CD14-positive monocyte (primary cell): Measurements from ENCODE around the gene ROBO4. TPM values are rescaled to one million over a fixed set of nuclear protein-coding genes. Genes with fewer than 3 reads are reported as not detected.

Experiments
- DNase-seq, 3 donors: peaks; one replicate each; pipeline ENCODE4 v3.0.0-alpha.2; 2011 to 2022
- H2AFZ ChIP-seq: 2 replicates; pipeline ENCODE4 v1.6.0; 2012; ENCODE audit warnings: mild to moderate bottlenecking, low read depth, low read length, inconsistent platforms; ENCODE audit not compliant: insufficient read depth, poor library complexity, severe bottlenecking
- H3K27ac ChIP-seq, 2 donors: 1 replicate in 1 of 2; 2 replicates in 1 of 2; pipeline ENCODE4 v1.5.1; 2012 to 2013; ENCODE audit warnings: low read length in 2 of 2, control low read depth in 1 of 2, inconsistent platforms in 1 of 2, low read depth in 1 of 2, mild to moderate bottlenecking in 1 of 2
- H3K27me3 ChIP-seq, 2 donors: one replicate each; pipeline versions ENCODE4 v1.6.0 to v1.6.1; 2011 to 2013; ENCODE audit warnings: low read length in 2 of 2; ENCODE audit not compliant: control insufficient read depth in 2 of 2, insufficient read depth in 2 of 2
- H3K36me3 ChIP-seq, 2 donors: replicated peaks in 1 of 2; 1 replicate in 1 of 2; 2 replicates in 1 of 2; pipeline versions ENCODE4 v1.5.1 to v1.6.1; 2012 to 2013; ENCODE audit warnings: low read length in 2 of 2, control low read depth in 1 of 2, inconsistent platforms in 1 of 2, mild to moderate bottlenecking in 1 of 2; ENCODE audit not compliant: insufficient read depth in 2 of 2, control insufficient read depth in 1 of 2
- H3K4me1 ChIP-seq, 2 donors: 1 replicate in 1 of 2; 2 replicates in 1 of 2; pipeline versions ENCODE4 v1.5.1 to v1.6.1; 2012 to 2013; ENCODE audit warnings: low read length in 2 of 2, control low read depth in 1 of 2, inconsistent platforms in 1 of 2, mild to moderate bottlenecking in 1 of 2, moderate library complexity in 1 of 2; ENCODE audit not compliant: insufficient read depth in 2 of 2, control insufficient read depth in 1 of 2
- H3K4me2 ChIP-seq: replicated peaks from 2 replicates; pipeline ENCODE3; 2012; ENCODE audit warnings: low read length, moderate library complexity, mild to moderate bottlenecking; ENCODE audit not compliant: poor library complexity, severe bottlenecking; ENCODE audit errors: extremely low read depth
- H3K4me3 ChIP-seq, 3 experiments: fragments of 200-600 bp in 1 of 3; sonication (generic) in 1 of 3; replicated peaks in 1 of 3; 1 replicate in 2 of 3; 2 replicates in 1 of 3; pipeline ENCODE4 v1.5.1; 2011 to 2013; ENCODE audit warnings: low read length in 3 of 3, mild to moderate bottlenecking in 3 of 3, control low read depth in 2 of 3, low read depth in 2 of 3, inconsistent platforms in 1 of 3, moderate library complexity in 1 of 3
- H3K79me2 ChIP-seq: 2 replicates; pipeline ENCODE4 v1.6.0; 2012; ENCODE audit warnings: mild to moderate bottlenecking, control low read depth, inconsistent platforms, low read length, moderate library complexity; ENCODE audit not compliant: insufficient read depth
- H3K9ac ChIP-seq: 2 replicates; pipeline ENCODE4 v1.6.0; 2017; ENCODE audit warnings: low read length, mild to moderate bottlenecking; ENCODE audit not compliant: insufficient read depth, poor library complexity, severe bottlenecking
- H3K9me3 ChIP-seq, 2 donors: replicated peaks in 1 of 2; 1 replicate in 1 of 2; 2 replicates in 1 of 2; pipeline versions ENCODE4 v1.5.1 to v1.6.1; 2012 to 2013; ENCODE audit warnings: low read length in 2 of 2, control low read depth in 1 of 2; ENCODE audit not compliant: control insufficient read depth in 1 of 2, insufficient read depth in 1 of 2
- H4K20me1 ChIP-seq: 2 replicates; pipeline ENCODE4 v1.6.0; 2012; ENCODE audit warnings: mild to moderate bottlenecking, low read length, control low read depth, moderate library complexity; ENCODE audit not compliant: insufficient read depth
- H3K27ac Mint-ChIP-seq, 7 donors: one replicate each; pipeline ENCODE4 v1.8.0; 2020; ENCODE audit warnings: mild to moderate bottlenecking in 7 of 7, mixed read lengths in 7 of 7, moderate library complexity in 6 of 7, inconsistent platforms in 2 of 7
- H3K27me3 Mint-ChIP-seq, 3 donors: one replicate each; pipeline ENCODE4 v1.8.0; 2021 to 2022; ENCODE audit warnings: low read depth in 3 of 3, mild to moderate bottlenecking in 3 of 3, mixed read lengths in 3 of 3, moderate library complexity in 3 of 3, inconsistent platforms in 1 of 3
- H3K36me3 Mint-ChIP-seq, 2 donors: one replicate each; pipeline ENCODE4 v1.8.0; 2020; ENCODE audit warnings: mixed read lengths in 2 of 2, inconsistent platforms in 1 of 2, mild to moderate bottlenecking in 1 of 2
- H3K4me1 Mint-ChIP-seq: one replicate; pipeline ENCODE4 v1.8.0; 2020; ENCODE audit warnings: mild to moderate bottlenecking, mixed read lengths
- H3K4me3 Mint-ChIP-seq, 2 donors: one replicate each; pipeline ENCODE4 v1.8.0; 2020; ENCODE audit warnings: mild to moderate bottlenecking in 2 of 2, mixed read lengths in 2 of 2, moderate library complexity in 1 of 2
- H3K9me3 Mint-ChIP-seq, 7 donors: one replicate each; pipeline ENCODE4 v1.8.0; 2020 to 2022; ENCODE audit warnings: mixed read lengths in 7 of 7, mild to moderate bottlenecking in 6 of 7, moderate library complexity in 6 of 7, inconsistent platforms in 2 of 7
- CTCF ChIP-seq: fragments of 200-600 bp; IDR thresholded peaks from one replicate; pipeline ENCODE4 v1.8.0; 2022; ENCODE audit warnings: antibody characterized with exemption, mild to moderate bottlenecking
- WGBS: methylation state at CpG from one replicate; pipeline ENCODE4 v1.1.5; 2013; ENCODE audit warnings: missing lambda C conversion rate; ENCODE audit not compliant: insufficient coverage; 5-methylcytosine and 5-hydroxymethylcytosine counted together
- intact Hi-C, 2 donors: fragments of 100-400 bp; cut with micrococcal nuclease; formaldehyde crosslinking; loops; one replicate each; pipeline versions ENCODE4 v1.15.0 to v1.15.1; 2023
- polyA plus RNA-seq, 3 donors: library from polyadenylated mRNA; depleted of rRNA in 1 of 3; unstranded in 2 of 3; stranded (reverse) in 1 of 3; fragments of 300-500 nt in 2 of 3; fragments of >200 nt in 1 of 3; fragmentation: Illumina TruSeq in 2 of 3; gene quantifications; 1 replicate in 2 of 3; 2 replicates in 1 of 3; pipeline ENCODE4 v1.2.3, GENCODE V29; 2012 to 2021

ROBO4 gene
- polyA plus RNA-seq, 3 donors = 0.19 to 0.20 TPM; not detected in 1

- Histone ChIP-seq H2AFZ (peak overlapping the region; percentile 92), H4K20me1 (no peaks in the 10 kb centered on the region), H3K79me2 (no peaks in the 10 kb centered on the region), H3K27me3 (peaks cover 10 to 13% of the 10 kb centered on the region in 2 donors), H3K36me3 (no peaks in the 10 kb centered on the region), H3K9me3 (peaks cover 0 to 6% of the 10 kb centered on the region in 2 donors), H3K9ac (no peak overlapping the region), H3K4me2 (peak overlapping the region; percentile 76), H3K27ac (no peak overlapping the region), H3K4me1 (peaks cover 4 to 10% of the 10 kb centered on the region in 2 donors), H3K4me3 (peak overlapping the region in 1 of 3 experiments; percentile 67)
- intact Hi-C loops = no loop called here
- peak overlapping the region; percentile 21 to 57 for H3K4me3 Mint-ChIP-seq
- 100% methylated on average over 3 of the region's 5 CpGs for WGBS
- H3K4me1 Mint-ChIP-seq = peaks cover 20% of the 10 kb centered on the region
- TF ChIP-seq CTCF = no peak
- H3K27ac Mint-ChIP-seq = no peak overlapping the region
- H3K9me3 Mint-ChIP-seq = peaks cover 0 to 12% (median 9%) of the 10 kb centered on the region in 7 donors
- H3K27me3 Mint-ChIP-seq = peaks cover 19 to 25% (median 22%) of the 10 kb centered on the region in 3 donors
- no peak for DNase-seq
- H3K36me3 Mint-ChIP-seq = no peaks in the 10 kb centered on the region
Observed at GRCh38 chr11:124920356-124920755, 22.7 kb upstream of the ROBO4 start.

GRCh38 chr11:124919898-124920297, 22.2 kb upstream of the ROBO4 start:
- H3K9me3 Mint-ChIP-seq = peaks cover 0 to 12% (median 9%) of the 10 kb centered on the region in 7 donors
- WGBS = no CpG with 5 or more reads among the region's 2 CpGs
- intact Hi-C loops = no loop called here

More at GRCh38 chr11:124919898-124920297, 22.2 kb upstream of the ROBO4 start:
- Histone ChIP-seq H3K4me3 (no peak overlapping the region), H3K9ac (no peak overlapping the region), H4K20me1 (no peaks in the 10 kb centered on the region), H3K4me2 (no peak overlapping the region), H3K27me3 (peaks cover 10 to 13% of the 10 kb centered on the region in 2 donors), H3K27ac (no peak overlapping the region), H3K36me3 (no peaks in the 10 kb centered on the region), H3K9me3 (peaks cover 0 to 6% of the 10 kb centered on the region in 2 donors), H3K4me1 (peaks cover 4 to 10% of the 10 kb centered on the region in 2 donors), H2AFZ (no peak overlapping the region), H3K79me2 (no peaks in the 10 kb centered on the region)
- Mint-ChIP-seq H3K27me3 (peaks cover 19 to 25% (median 22%) of the 10 kb centered on the region in 3 donors), H3K27ac (peak overlapping the region in 1 of 7 donors; percentile 19), H3K4me1 (peaks cover 25% of the 10 kb centered on the region), H3K36me3 (no peaks in the 10 kb centered on the region), H3K4me3 (no peak overlapping the region)
- DNase-seq = no peak
- no peak for TF ChIP-seq CTCF
